Lower leg skin (tissue), 4 donors: ENCODE results near the gene MED9. TPM values are rescaled to one million over a fixed set of nuclear protein-coding genes. Genes with fewer than 3 reads are reported as not detected.

Source experiments
- DNase-seq, 2 donors: peaks; one replicate each; pipeline ENCODE4 v3.0.0-alpha.2; 2019; ENCODE audit warnings: low spot score in 2 of 2
- H3K4me3 ChIP-seq: fragments of 200-600 bp; sonication (generic); 2 replicates; pipeline ENCODE4 v1.5.1; 2017; ENCODE audit warnings: mild to moderate bottlenecking, low read depth; ENCODE audit not compliant: poor library complexity, severe bottlenecking
- CTCF ChIP-seq, 3 donors: fragments of 450-650 bp; IDR thresholded peaks; one replicate each; pipeline ENCODE4 v1.5.1; 2016; ENCODE audit warnings: antibody characterized with exemption in 3 of 3, mild to moderate bottlenecking in 3 of 3, moderate library complexity in 2 of 3
- POLR2A ChIP-seq, 2 donors: fragments of 450-650 bp; IDR thresholded peaks; one replicate each; pipeline ENCODE4 v1.6.1; 2016 to 2017; ENCODE audit warnings: antibody characterized with exemption in 2 of 2, mild to moderate bottlenecking in 1 of 2, moderate library complexity in 1 of 2
- WGBS, 2 donors: methylation state at CpG; one replicate each; pipeline ENCODE4 v1.1.5; 2018; 5-methylcytosine and 5-hydroxymethylcytosine counted together
- intact Hi-C: fragments of 100-400 bp; cut with DNase I; formaldehyde crosslinking; loops from one replicate; pipeline ENCODE4 v1.15.0; 2023; ENCODE audit warnings: low total_unique reads
- total RNA-seq, 4 donors: library from RNA; depleted of rRNA; stranded (reverse); fragments of >200 nt; gene quantifications; one replicate each; pipeline ENCODE4 v1.1.0, GENCODE V29; 2016

Gene MED9
- total RNA-seq, 4 donors from 2014 or later, result 14.8 to 29.3 (median 24.2) TPM

GRCh38 chr17:17467016-17467415, 9.8 kb upstream of the MED9 start:
- no peak overlapping the region for H3K4me3 ChIP-seq
- 70 to 71% methylated on average over 5 of the region's 5 CpGs for WGBS, 2 donors
- no peak for DNase-seq
- no peak for TF ChIP-seq POLR2A (IDR thresholded peaks at IDR 0.05)
- no peak for TF ChIP-seq CTCF (IDR thresholded peaks at IDR 0.05)
- intact Hi-C loops, result no loop called here

GRCh38 chr17:17467720-17468119, 9.1 kb upstream of the MED9 start:
- 41 to 43% methylated on average over 5 of the region's 5 CpGs for WGBS, 2 donors
- intact Hi-C loops, result no loop called here
- DNase-seq, result no peak
- TF ChIP-seq CTCF (IDR thresholded peaks at IDR 0.05) (no peak), POLR2A (IDR thresholded peaks at IDR 0.05) (no peak)
- no peak overlapping the region for H3K4me3 ChIP-seq

DNA sequence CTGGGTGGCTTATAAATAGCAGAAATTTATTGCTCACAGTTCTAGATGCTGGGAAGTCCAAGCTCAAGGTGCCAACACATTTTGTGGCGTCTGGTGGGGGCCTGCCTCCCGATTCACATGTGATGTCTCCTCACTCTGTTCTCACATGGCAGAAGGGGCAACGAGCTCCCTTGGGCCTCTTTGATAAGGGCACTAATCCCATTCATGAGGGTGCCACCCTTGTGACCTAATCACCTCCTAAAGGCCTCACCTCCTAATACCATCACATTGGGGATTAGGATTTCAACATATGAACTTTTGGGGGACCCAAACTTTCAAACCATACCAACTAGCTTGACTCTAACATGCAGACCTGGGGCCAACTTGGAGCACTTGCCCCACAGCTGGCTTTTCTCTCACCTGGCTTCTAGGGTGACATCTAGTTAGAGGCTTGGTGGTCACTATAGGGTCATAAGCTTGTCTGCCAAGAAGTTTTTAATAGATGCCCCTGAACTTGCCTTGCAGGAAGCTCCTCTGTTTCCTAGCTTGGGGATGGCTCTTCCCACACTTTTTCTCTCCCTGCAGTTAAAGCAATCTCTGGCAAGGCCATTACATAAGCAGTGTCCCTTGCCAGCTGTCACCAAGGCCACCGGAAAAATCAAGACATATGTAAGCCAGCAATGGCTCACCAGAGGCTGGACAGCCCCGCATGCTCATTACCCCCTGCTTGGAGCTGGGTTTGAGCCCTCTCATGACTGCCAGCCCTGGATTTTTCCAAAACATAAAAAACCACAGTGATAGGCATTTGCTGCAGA, 8.4 kb upstream of the MED9 start:
- intact Hi-C loops, result no loop called here
- 63 to 81% methylated on average over 5 of the region's 5 CpGs for WGBS, 2 donors
- TF ChIP-seq CTCF (IDR thresholded peaks at IDR 0.05) (no peak), POLR2A (IDR thresholded peaks at IDR 0.05) (no peak)
- DNase-seq, result no peak
- no peak overlapping the region for H3K4me3 ChIP-seq

DNA sequence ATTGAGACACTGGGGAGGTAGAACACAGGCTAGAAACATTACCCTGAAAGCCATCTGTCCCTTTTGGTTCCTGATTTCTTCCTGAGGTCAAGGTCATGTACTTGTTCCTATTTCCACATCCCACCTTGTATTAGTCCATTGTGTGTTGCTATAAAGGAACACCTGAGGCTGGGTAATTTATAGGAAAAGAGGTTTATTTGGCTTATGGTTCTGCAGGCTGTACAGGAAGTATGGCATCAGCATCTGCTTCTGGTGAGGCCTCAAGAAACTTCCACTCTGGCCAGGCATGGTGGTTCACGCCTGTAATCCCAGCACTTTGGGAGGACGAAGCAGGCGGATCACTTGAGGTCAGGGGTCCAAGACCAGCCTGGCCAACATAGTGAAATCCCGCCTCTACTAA, 7.4 kb upstream of the MED9 start:
- DNase-seq, result no peak
- no peak for TF ChIP-seq POLR2A (IDR thresholded peaks at IDR 0.05)
- no peak for TF ChIP-seq CTCF (IDR thresholded peaks at IDR 0.05)
- WGBS, 2 donors, result 88 to 97% methylated on average over 4 of the region's 4 CpGs
- intact Hi-C loops, result no loop called here
- H3K4me3 ChIP-seq, result no peak overlapping the region

- no peak overlapping the region for H3K4me3 ChIP-seq
- TF ChIP-seq CTCF (IDR thresholded peaks at IDR 0.05) (no peak), POLR2A (IDR thresholded peaks at IDR 0.05) (no peak)
- 93 to 95% methylated on average over 3 of the region's 3 CpGs for WGBS, 2 donors
- DNase-seq, result no peak
- intact Hi-C loops, result no loop called here
Measured at GRCh38 chr17:17469996-17470395, 6.8 kb upstream of the MED9 start.
